Muscle of leg (tissue), 11 donors: Measurements from ENCODE around the gene ZNF865. TPM values are rescaled to one million over a fixed set of nuclear protein-coding genes. Genes with fewer than 3 reads are reported as not detected.
A peak's percentile ranks its signal among the peaks of the same experiment; 100 is the strongest.

Source experiments
- DNase-seq: peaks from one replicate; pipeline ENCODE4 v3.0.0; 2013
- H3K27ac ChIP-seq: one replicate; pipeline ENCODE4 v1.5.1; 2013; ENCODE audit warnings: mild to moderate bottlenecking, low read length, control low read depth
- H3K27me3 ChIP-seq: one replicate; pipeline ENCODE4 v1.6.1; 2013; ENCODE audit warnings: low read length; ENCODE audit not compliant: control insufficient read depth, insufficient read depth
- H3K36me3 ChIP-seq: one replicate; pipeline ENCODE4 v1.6.1; 2013; ENCODE audit warnings: low read length; ENCODE audit not compliant: control insufficient read depth, insufficient read depth
- H3K4me1 ChIP-seq: one replicate; pipeline ENCODE4 v1.6.1; 2013; ENCODE audit warnings: low read length; ENCODE audit not compliant: control insufficient read depth, insufficient read depth
- H3K4me3 ChIP-seq: one replicate; pipeline ENCODE4 v1.5.1; 2013; ENCODE audit warnings: low read length, control low read depth
- H3K9me3 ChIP-seq: replicated peaks from 2 replicates; pipeline ENCODE4 v1.6.1; 2013; ENCODE audit warnings: low read depth, low read length; ENCODE audit not compliant: control insufficient read depth
- WGBS: methylation state at CpG from one replicate; pipeline ENCODE4 v1.1.5; 2013; ENCODE audit warnings: missing lambda C conversion rate; ENCODE audit not compliant: insufficient coverage; 5-methylcytosine and 5-hydroxymethylcytosine counted together
- polyA plus RNA-seq, 8 donors: library from polyadenylated mRNA; unstranded; fragments of 120-200 nt; gene quantifications; one replicate each; pipeline versions ENCODE4 v1.2.1 to v1.2.3, GENCODE V29; 2013; ENCODE audit warnings: inconsistent platforms in 1 of 8, low replicate concordance in 1 of 8; ENCODE audit not compliant: insufficient read length in 8 of 8, insufficient read depth in 1 of 8
- total RNA-seq: library from RNA; stranded (reverse); fragments of 120-200 nt; gene quantifications from one replicate; pipeline ENCODE4 v1.2.4, GENCODE V29; 2013

ZNF865 gene
- total and polyA plus RNA-seq, 9 donors, result 1.2 to 9.9 (median 7.8) TPM

GRCh38 chr19:55636723-55637122 lies 31.3 kb downstream of the ZNF865 start:
- H3K4me1 ChIP-seq, result peaks cover 44% of the 10 kb centered on the region

GRCh38 chr19:55637534-55637933 lies 32.1 kb downstream of the ZNF865 start:
- H3K4me3 ChIP-seq, result no peak overlapping the region

More at GRCh38 chr19:55636723-55637122, 31.3 kb downstream of the ZNF865 start:
- no peak overlapping the region for H3K4me3 ChIP-seq
- DNase-seq, result no peak
- no peaks in the 10 kb centered on the region for H3K9me3 ChIP-seq
- H3K27ac ChIP-seq, result no peak overlapping the region
- no peaks in the 10 kb centered on the region for H3K27me3 ChIP-seq
- H3K36me3 ChIP-seq, result peaks cover 3% of the 10 kb centered on the region
- WGBS, result 94% methylated on average over 2 of the region's 4 CpGs

GRCh38 chr19:55638864-55639359 lies 33.5 kb downstream of the ZNF865 start:
- H3K36me3 ChIP-seq, result peaks cover 3% of the 10 kb centered on the region
- no peaks in the 10 kb centered on the region for H3K9me3 ChIP-seq
- no peaks in the 10 kb centered on the region for H3K27me3 ChIP-seq
- no peak overlapping the region for H3K27ac ChIP-seq
- no peak for DNase-seq
- WGBS, result 90% methylated on average over 2 of the region's 6 CpGs
- H3K4me1 ChIP-seq, result peaks cover 60% of the 10 kb centered on the region
- no peak overlapping the region for H3K4me3 ChIP-seq

More at GRCh38 chr19:55637534-55637933, 32.1 kb downstream of the ZNF865 start:
- H3K36me3 ChIP-seq, result peaks cover 3% of the 10 kb centered on the region
- no peaks in the 10 kb centered on the region for H3K27me3 ChIP-seq
- H3K4me1 ChIP-seq, result peaks cover 52% of the 10 kb centered on the region
- H3K9me3 ChIP-seq, result no peaks in the 10 kb centered on the region
- WGBS, result 81% methylated on average over 11 of the region's 11 CpGs
- no peak overlapping the region for H3K27ac ChIP-seq
- DNase-seq, result no peak

GRCh38 chr19:55640043-55640576 lies 34.7 kb downstream of the ZNF865 start:
- Histone ChIP-seq H3K36me3 (peaks cover 11% of the 10 kb centered on the region), H3K27me3 (no peaks in the 10 kb centered on the region), H3K4me1 (peaks cover 65% of the 10 kb centered on the region), H3K27ac (peak overlapping the region; percentile 94), H3K9me3 (no peaks in the 10 kb centered on the region), H3K4me3 (peak overlapping the region; percentile 68)
- peak; percentile 83 for DNase-seq
- 4% methylated on average over 38 of the region's 38 CpGs for WGBS

- Histone ChIP-seq H3K36me3 (peaks cover 18% of the 10 kb centered on the region), H3K27me3 (no peaks in the 10 kb centered on the region), H3K9me3 (no peaks in the 10 kb centered on the region), H3K4me3 (peak within 1 kb of the TSS; percentile 68), H3K27ac (peak within 1 kb of the TSS; percentile 94), H3K4me1 (peaks cover 59% of the 10 kb centered on the region)
- WGBS, result under 1% methylated on average over 75 of the region's 89 CpGs
- DNase-seq, result peak; percentile 93
Observed at GRCh38 chr19:55640577-55641425, 35.4 kb downstream of the ZNF865 start, which contains the start of gene ZNF580. Gene ZNF580 (plus strand): TSS chr19:55641002. CDS start chr19:55642509, 1,507 bp downstream.

GRCh38 chr19:55641426-55642152 lies 36.1 kb downstream of the ZNF865 start:
- DNase-seq, result no peak
- Histone ChIP-seq H3K4me1 (peaks cover 51% of the 10 kb centered on the region), H3K27ac (peak overlapping the region; percentile 94), H3K27me3 (no peaks in the 10 kb centered on the region), H3K36me3 (peaks cover 19% of the 10 kb centered on the region), H3K9me3 (no peaks in the 10 kb centered on the region), H3K4me3 (peak overlapping the region; percentile 68)
- WGBS, result 1% methylated on average over 25 of the region's 25 CpGs

GRCh38 chr19:55642153-55643002 lies 36.9 kb downstream of the ZNF865 start:
- peaks cover 53% of the 10 kb centered on the region for H3K4me1 ChIP-seq
- H3K9me3 ChIP-seq, result no peaks in the 10 kb centered on the region
- H3K4me3 ChIP-seq, result peak overlapping the region; percentile 68
- WGBS, result 2% methylated on average over 62 of the region's 65 CpGs
- peak overlapping the region; percentile 29 for H3K27ac ChIP-seq
- peaks cover 22% of the 10 kb centered on the region for H3K36me3 ChIP-seq
- H3K27me3 ChIP-seq, result no peaks in the 10 kb centered on the region
- DNase-seq, result no peak

- no peaks in the 10 kb centered on the region for H3K27me3 ChIP-seq
- H3K4me1 ChIP-seq, result peaks cover 57% of the 10 kb centered on the region
- H3K9me3 ChIP-seq, result no peaks in the 10 kb centered on the region
- peak within 1 kb of the TSS; percentile 78 for H3K27ac ChIP-seq
- peaks cover 19% of the 10 kb centered on the region for H3K36me3 ChIP-seq
- peak; percentile 84 for DNase-seq
- 1% methylated on average over 31 of the region's 56 CpGs for WGBS
- H3K4me3 ChIP-seq, result peak within 1 kb of the TSS; percentile 76
Observed at GRCh38 chr19:55643003-55643886, 37.8 kb downstream of the ZNF865 start, which contains the start of gene ZNF581. Gene ZNF581 (plus strand): TSS chr19:55643649. CDS start chr19:55644572, 923 bp downstream.

- H3K4me1 ChIP-seq, result peaks cover 63% of the 10 kb centered on the region
- peak overlapping the region; percentile 76 for H3K4me3 ChIP-seq
- WGBS, result under 1% methylated on average over 14 of the region's 15 CpGs
- H3K9me3 ChIP-seq, result no peaks in the 10 kb centered on the region
- H3K36me3 ChIP-seq, result peaks cover 19% of the 10 kb centered on the region
- no peak for DNase-seq
- peak overlapping the region; percentile 78 for H3K27ac ChIP-seq
- H3K27me3 ChIP-seq, result no peaks in the 10 kb centered on the region
Observed at GRCh38 chr19:55643887-55644176, 38.4 kb downstream of the ZNF865 start.
